Body of pancreas (tissue), 4 donors: ENCODE data around the gene ACTN1. TPM values are rescaled to one million over a fixed set of nuclear protein-coding genes. Genes with fewer than 3 reads are reported as not detected.

ENCODE experiments used
- ATAC-seq: fragments of 150-250 bp; one replicate; pipeline ENCODE4 v1.9.1; 2016
- DNase-seq, 4 donors: peaks; one replicate each; pipeline ENCODE4 v3.0.0-alpha.2; 2019
- H3K27ac ChIP-seq, 4 donors: fragments of 200-600 bp; sonication (generic); 1 replicate in 3 of 4; 2 replicates in 1 of 4; pipeline versions ENCODE4 v1.5.1 to v1.6.1; 2016 to 2019; ENCODE audit warnings: mild to moderate bottlenecking in 1 of 4, mixed read lengths in 1 of 4, moderate library complexity in 1 of 4
- H3K27me3 ChIP-seq, 2 donors: fragments of 200-600 bp; sonication (generic); one replicate each; pipeline ENCODE4 v1.6.0; 2016; ENCODE audit warnings: mild to moderate bottlenecking in 1 of 2
- H3K36me3 ChIP-seq, 2 donors: fragments of 200-600 bp; sonication (generic); replicated peaks in 1 of 2; 2 replicates each; pipeline ENCODE4 v1.5.1; 2016; ENCODE audit warnings: low read depth in 2 of 2; ENCODE audit not compliant: insufficient read depth in 1 of 2
- H3K4me1 ChIP-seq: fragments of 200-600 bp; sonication (generic); one replicate; pipeline ENCODE4 v1.6.0; 2016
- H3K4me3 ChIP-seq, 2 donors: fragments of 200-600 bp; sonication (generic); 1 replicate in 1 of 2; 2 replicates in 1 of 2; pipeline ENCODE4 v1.5.1; 2016 to 2019
- H3K9me3 ChIP-seq, 3 donors: fragments of 200-600 bp; sonication (generic); 1 replicate in 2 of 3; 2 replicates in 1 of 3; pipeline ENCODE4 v1.5.1; 2016
- POLR2A ChIP-seq, 3 donors: fragments of 450-650 bp; IDR thresholded peaks; one replicate each; pipeline ENCODE4 v1.6.1; 2016; ENCODE audit warnings: antibody characterized with exemption in 3 of 3, mild to moderate bottlenecking in 2 of 3
- WGBS, 2 donors: methylation state at CpG; one replicate each; pipeline ENCODE4 v1.1.5; 2017; 5-methylcytosine and 5-hydroxymethylcytosine counted together
- intact Hi-C: fragments of 100-400 bp; cut with DNase I; formaldehyde crosslinking; loops from one replicate; pipeline ENCODE4 v1.15.1; 2023
- total RNA-seq, 2 donors: library from RNA; depleted of rRNA; stranded (reverse); fragments of >200 nt; gene quantifications; one replicate each; pipeline ENCODE4 v1.1.0, GENCODE V29; 2016
- TF ChIP-seq, protein P1 (sequence below), 7 experiments: fragments of 450-650 bp in 4 of 7; fragments of 200-600 bp in 3 of 7; sonication (generic) in 3 of 7; IDR thresholded peaks; one replicate each; pipeline ENCODE4 v1.5.1; 2016 to 2019; ENCODE audit warnings: antibody characterized with exemption in 7 of 7

ACTN1 gene
- total RNA-seq, 2 donors from 2014 or later: 84.8 to 93.6 TPM

DNA sequence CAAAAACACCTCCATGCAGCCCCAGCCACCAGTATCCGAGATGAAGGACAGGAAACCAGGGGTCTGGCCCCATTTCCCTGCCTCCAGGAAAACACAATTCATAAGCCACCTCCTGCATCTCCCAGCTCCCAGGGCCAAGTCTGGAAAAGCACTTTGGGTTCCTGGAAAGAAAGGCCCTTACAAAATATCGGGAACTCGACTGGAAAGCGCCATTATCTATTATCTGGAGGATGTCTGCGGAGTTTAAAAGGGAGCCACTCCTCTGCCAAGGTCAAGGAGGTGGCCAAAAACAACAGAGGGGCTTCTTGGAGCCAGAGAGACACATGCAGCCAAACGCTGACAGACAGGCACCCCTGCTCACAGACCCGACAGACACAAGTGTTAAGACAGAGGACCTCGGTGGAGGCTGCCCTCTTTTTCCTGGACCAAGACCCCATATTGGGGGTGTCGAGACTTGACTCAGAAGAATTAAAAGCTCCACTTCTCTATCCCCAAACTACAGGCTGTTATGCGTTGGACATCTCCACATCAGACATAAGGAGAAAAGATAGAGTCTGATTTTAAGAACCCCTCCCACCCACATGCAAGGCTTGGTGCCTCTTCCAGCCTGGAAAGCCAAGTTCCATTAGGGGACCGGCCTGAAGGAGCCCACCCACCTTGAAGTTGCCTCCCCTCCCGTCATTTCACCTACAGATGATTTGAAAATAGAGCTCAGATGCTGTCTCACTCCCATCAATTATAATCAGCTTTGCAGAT is 9.6 kb downstream of the ACTN1 start:
- intact Hi-C loops: no loop called here
- Histone ChIP-seq H3K27me3 (no peaks in the 10 kb centered on the region), H3K27ac (peak overlapping the region in 2 of 4 donors; percentile 36 to 43), H3K36me3 (no peaks in the 10 kb centered on the region), H3K4me3 (no peak overlapping the region), H3K4me1 (peaks cover 75% of the 10 kb centered on the region), H3K9me3 (no peaks in the 10 kb centered on the region)
- ATAC-seq: no peak
- WGBS, 2 donors: 63% methylated on average over 12 of the region's 12 CpGs
- no peak for DNase-seq
- no peak for TF ChIP-seq POLR2A (IDR thresholded peaks at IDR 0.05)
- TF ChIP-seq, protein P1, sequence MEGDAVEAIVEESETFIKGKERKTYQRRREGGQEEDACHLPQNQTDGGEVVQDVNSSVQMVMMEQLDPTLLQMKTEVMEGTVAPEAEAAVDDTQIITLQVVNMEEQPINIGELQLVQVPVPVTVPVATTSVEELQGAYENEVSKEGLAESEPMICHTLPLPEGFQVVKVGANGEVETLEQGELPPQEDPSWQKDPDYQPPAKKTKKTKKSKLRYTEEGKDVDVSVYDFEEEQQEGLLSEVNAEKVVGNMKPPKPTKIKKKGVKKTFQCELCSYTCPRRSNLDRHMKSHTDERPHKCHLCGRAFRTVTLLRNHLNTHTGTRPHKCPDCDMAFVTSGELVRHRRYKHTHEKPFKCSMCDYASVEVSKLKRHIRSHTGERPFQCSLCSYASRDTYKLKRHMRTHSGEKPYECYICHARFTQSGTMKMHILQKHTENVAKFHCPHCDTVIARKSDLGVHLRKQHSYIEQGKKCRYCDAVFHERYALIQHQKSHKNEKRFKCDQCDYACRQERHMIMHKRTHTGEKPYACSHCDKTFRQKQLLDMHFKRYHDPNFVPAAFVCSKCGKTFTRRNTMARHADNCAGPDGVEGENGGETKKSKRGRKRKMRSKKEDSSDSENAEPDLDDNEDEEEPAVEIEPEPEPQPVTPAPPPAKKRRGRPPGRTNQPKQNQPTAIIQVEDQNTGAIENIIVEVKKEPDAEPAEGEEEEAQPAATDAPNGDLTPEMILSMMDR (IDR thresholded peaks at IDR 0.05): no peak

DNA sequence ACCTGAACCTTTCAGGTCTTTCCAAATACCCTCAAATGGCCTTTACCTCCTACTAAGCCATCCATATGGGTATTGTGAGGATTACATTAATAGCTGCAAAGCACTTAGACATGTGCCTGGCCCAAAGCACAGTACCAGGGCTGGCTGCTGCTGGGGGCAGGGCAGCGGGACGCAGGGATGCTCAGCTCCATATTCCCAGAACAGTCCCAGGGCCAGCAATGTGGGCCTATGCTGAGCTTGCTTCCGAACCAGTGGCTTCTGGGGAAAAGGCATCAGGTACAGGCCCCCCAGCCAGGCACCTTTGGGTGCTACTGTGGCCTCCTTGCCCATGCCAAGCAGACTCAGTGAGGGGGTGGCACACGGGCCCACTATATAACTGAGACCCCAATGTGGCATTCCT is 10.4 kb downstream of the ACTN1 start:
- WGBS, 2 donors: 83 to 99% methylated on average over 1 to 4 of the region's 4 CpGs
- DNase-seq (no peak), ATAC-seq (no peak)
- no peaks in the 10 kb centered on the region for H3K36me3 ChIP-seq
- H3K4me1 ChIP-seq: peaks cover 79% of the 10 kb centered on the region
- intact Hi-C loops: no loop called here
- no peaks in the 10 kb centered on the region for H3K27me3 ChIP-seq
- no peak overlapping the region for H3K27ac ChIP-seq
- no peak for TF ChIP-seq POLR2A (IDR thresholded peaks at IDR 0.05)
- TF ChIP-seq, protein P1 (IDR thresholded peaks at IDR 0.05): no peak
- H3K4me3 ChIP-seq: no peak overlapping the region
- no peaks in the 10 kb centered on the region for H3K9me3 ChIP-seq

DNA sequence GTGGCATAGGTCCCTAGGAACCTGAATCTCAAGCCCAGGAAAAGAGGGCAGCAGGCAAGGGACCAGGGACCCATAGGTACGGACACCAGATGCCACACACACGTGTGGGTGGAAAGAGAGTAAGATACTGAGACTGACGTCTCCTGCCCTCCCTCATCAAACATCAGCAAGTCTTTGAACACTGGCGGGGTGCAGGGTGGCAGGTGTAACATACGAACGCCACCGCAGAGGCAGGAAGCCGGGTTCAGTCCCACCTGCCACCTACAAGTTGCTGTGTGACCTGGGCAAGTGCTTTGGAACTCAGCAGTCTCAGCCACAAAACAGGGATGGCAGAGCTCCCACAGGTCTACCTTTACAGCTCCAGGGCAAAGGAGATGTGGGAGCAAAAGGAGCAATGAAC is 11.1 kb downstream of the ACTN1 start:
- TF ChIP-seq, protein P1 (IDR thresholded peaks at IDR 0.05): no peak
- no peak for TF ChIP-seq POLR2A (IDR thresholded peaks at IDR 0.05)
- ATAC-seq (no peak), DNase-seq (no peak)
- Histone ChIP-seq H3K27me3 (no peaks in the 10 kb centered on the region), H3K9me3 (no peaks in the 10 kb centered on the region), H3K4me1 (peaks cover 86% of the 10 kb centered on the region), H3K36me3 (no peaks in the 10 kb centered on the region), H3K4me3 (no peak overlapping the region), H3K27ac (peak overlapping the region in 1 of 4 donors; percentile 63)
- intact Hi-C loops: no loop called here
- 78 to 90% methylated on average over 8 of the region's 8 CpGs for WGBS, 2 donors

DNA sequence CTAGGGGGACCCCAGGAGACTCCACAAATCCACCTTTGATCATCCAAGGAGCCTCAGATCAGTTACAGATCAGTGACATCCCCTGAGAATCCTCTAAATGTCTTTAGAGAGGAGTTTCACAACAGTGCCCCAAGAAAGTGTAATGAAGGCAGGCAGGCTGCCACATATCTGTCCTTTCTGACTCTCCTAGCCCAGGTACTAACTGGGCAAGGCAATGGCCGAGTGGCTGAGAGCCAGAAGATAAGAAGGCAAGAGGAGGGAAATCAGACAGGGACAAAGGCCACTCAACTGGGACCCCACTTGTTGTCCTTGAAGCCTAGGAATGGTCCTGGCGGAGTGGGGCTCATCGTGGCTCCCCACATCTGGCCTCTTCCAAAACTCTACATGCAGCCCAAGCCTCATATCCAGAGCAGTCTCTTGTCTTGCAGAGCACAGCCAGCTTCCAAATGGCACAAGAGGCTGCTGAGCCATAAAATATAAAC is 11.6 kb downstream of the ACTN1 start:
- intact Hi-C loops: no loop called here
- Histone ChIP-seq H3K4me3 (no peak overlapping the region), H3K27ac (peak overlapping the region in 2 of 4 donors; percentile 42 to 63), H3K9me3 (no peaks in the 10 kb centered on the region), H3K27me3 (no peaks in the 10 kb centered on the region), H3K4me1 (peaks cover 86% of the 10 kb centered on the region), H3K36me3 (no peaks in the 10 kb centered on the region)
- TF ChIP-seq, protein P1 (IDR thresholded peaks at IDR 0.05): no peak
- no peak for TF ChIP-seq POLR2A (IDR thresholded peaks at IDR 0.05)
- peak in 1 of 4 donors; percentile 64 for DNase-seq
- 36 to 38% methylated on average over 3 of the region's 3 CpGs for WGBS, 2 donors
- ATAC-seq: no peak
